ENCODE measurements around the gene MLEC. TPM values are rescaled to one million over a fixed set of nuclear protein-coding genes. Genes with fewer than 3 reads are reported as not detected.

MLEC gene
- total RNA-seq, 2 donors from 2014 or later, result 331 to 500 TPM

DNA sequence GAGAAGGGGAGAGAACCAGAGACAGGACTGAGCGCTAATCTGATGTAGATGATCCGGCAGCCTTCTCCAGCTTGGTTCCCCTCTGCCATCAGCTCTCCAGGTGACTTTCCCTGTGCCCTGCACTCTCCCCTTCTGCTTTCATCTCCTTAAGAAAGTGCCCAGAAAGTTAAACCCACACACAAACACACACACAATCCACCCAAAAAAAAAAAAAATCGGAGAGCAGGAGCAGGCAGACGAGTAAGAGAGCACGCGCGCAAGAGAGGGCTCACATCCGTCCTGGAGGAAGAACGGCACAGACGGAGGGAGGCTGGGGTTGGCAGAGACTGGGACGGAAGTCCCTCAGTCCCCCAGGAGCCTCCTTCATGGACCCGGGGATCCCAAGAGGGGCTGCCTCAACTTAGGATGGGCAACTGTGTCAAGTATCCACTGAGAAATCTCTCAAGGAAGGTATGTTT, 36.7 kb upstream of the MLEC start:
- intact Hi-C loops (cut with DNase I), result loop anchor here (5.0 kb wide), 1 partner anchor 63 kb away; no protein-coding TSS in a partner anchor
- no peaks in the 10 kb centered on the region for H3K4me1 ChIP-seq
- no peak overlapping the region for H3K27ac ChIP-seq
- no peaks in the 10 kb centered on the region for H3K36me3 ChIP-seq
- no peak overlapping the region for H3K4me3 ChIP-seq
- H3K9me3 ChIP-seq, result no peaks in the 10 kb centered on the region
- no peak overlapping the region for H3K9ac ChIP-seq (ENCODE audit: low read depth in 2 of 2, low read length in 2 of 2)
- no peaks in the 10 kb centered on the region for H3K27me3 ChIP-seq
- no peak for DNase-seq
- TF ChIP-seq, protein P1, sequence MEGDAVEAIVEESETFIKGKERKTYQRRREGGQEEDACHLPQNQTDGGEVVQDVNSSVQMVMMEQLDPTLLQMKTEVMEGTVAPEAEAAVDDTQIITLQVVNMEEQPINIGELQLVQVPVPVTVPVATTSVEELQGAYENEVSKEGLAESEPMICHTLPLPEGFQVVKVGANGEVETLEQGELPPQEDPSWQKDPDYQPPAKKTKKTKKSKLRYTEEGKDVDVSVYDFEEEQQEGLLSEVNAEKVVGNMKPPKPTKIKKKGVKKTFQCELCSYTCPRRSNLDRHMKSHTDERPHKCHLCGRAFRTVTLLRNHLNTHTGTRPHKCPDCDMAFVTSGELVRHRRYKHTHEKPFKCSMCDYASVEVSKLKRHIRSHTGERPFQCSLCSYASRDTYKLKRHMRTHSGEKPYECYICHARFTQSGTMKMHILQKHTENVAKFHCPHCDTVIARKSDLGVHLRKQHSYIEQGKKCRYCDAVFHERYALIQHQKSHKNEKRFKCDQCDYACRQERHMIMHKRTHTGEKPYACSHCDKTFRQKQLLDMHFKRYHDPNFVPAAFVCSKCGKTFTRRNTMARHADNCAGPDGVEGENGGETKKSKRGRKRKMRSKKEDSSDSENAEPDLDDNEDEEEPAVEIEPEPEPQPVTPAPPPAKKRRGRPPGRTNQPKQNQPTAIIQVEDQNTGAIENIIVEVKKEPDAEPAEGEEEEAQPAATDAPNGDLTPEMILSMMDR (IDR thresholded peaks at IDR 0.05), result no peak

- Histone ChIP-seq H3K27ac (no peak overlapping the region), H3K9me3 (no peaks in the 10 kb centered on the region), H3K9ac (ENCODE audit: low read depth in 2 of 2, low read length in 2 of 2) (peak overlapping the region in 1 of 2 donors; percentile 23), H3K36me3 (no peaks in the 10 kb centered on the region), H3K4me3 (no peak overlapping the region), H3K27me3 (no peaks in the 10 kb centered on the region), H3K4me1 (no peaks in the 10 kb centered on the region)
- DNase-seq, result no peak
- TF ChIP-seq, protein P1 (IDR thresholded peaks at IDR 0.05), result no peak
- intact Hi-C loops (cut with DNase I), result loop anchor here (5.0 kb wide), 1 partner anchor 65 kb away; no protein-coding TSS in a partner anchor
Observed at GRCh38 chr12:120651821-120652220, 35.1 kb upstream of the MLEC start.

DNA sequence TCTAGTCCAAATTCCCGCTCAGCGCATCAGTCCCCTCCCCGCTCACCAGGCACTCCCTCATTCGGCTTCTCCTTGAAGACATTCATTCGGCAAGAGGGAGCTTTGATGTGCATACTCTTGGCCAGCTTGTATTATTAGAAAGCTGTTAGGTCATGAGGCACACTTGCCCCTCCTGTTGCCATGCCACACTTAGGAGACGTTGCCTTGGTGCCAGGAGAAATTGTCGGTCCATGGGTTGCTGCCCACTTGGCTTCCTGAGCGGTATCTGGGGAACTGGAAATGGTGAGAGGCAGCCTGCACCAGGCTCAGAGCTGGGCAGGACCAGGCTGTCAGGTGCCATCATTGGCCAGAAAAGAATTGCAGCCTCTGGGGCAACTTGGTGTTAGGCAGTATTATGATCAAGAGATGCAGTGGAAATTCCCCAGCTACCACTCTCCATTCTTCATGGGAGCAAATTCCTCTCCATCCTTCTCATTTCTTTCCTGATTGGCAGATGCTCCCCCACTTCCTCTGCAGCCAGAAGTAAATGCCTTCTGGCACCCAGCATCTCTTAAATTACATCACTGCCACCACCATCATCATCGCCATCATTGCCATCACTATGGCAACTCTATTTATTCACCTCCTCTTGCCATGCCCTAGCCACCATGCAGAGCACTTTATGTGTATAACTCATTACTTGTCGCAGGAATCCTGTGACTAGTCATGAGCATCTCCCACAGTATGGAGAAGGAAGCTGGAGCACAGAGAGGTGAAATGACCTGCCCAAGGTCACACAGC, 34.1 kb upstream of the MLEC start:
- TF ChIP-seq, protein P1 (IDR thresholded peaks at IDR 0.05), result no peak
- no peak overlapping the region for H3K4me3 ChIP-seq
- no peak for DNase-seq
- no peaks in the 10 kb centered on the region for H3K4me1 ChIP-seq
- no peak overlapping the region for H3K27ac ChIP-seq
- no peaks in the 10 kb centered on the region for H3K36me3 ChIP-seq
- H3K9ac ChIP-seq (ENCODE audit: low read depth in 2 of 2, low read length in 2 of 2), result no peak overlapping the region
- intact Hi-C loops (cut with DNase I), result loop anchor here (5.0 kb wide), 1 partner anchor 66 kb away; no protein-coding TSS in a partner anchor
- no peaks in the 10 kb centered on the region for H3K27me3 ChIP-seq
- H3K9me3 ChIP-seq, result no peaks in the 10 kb centered on the region

DNA sequence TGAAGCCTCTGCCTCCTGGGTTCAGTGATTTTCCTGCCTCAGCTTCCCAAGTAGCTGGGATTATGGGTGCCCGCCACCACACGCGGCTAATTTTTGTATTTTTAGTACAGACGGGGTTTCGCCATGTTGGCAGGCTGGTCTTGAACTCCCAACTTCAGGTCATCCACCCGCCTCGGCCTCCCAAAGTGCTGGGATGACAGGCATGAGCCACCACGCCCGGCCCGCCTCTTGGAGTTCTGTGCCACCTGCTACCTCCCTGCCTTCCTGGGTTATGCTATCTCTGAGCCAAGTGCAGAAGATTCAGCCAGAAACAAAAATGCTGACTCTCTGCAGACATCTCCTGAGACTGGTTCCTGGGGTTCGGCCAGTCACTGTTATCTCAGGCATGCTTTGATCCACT, 33.3 kb upstream of the MLEC start:
- H3K27ac ChIP-seq, result no peak overlapping the region
- no peak for DNase-seq

GRCh38 chr12:120654656-120655055, 32.3 kb upstream of the MLEC start:
- Histone ChIP-seq H3K9ac (ENCODE audit: low read depth in 2 of 2, low read length in 2 of 2) (no peak overlapping the region), H3K36me3 (no peaks in the 10 kb centered on the region), H3K27ac (no peak overlapping the region), H3K9me3 (no peaks in the 10 kb centered on the region), H3K4me1 (peaks cover 5% of the 10 kb centered on the region), H3K4me3 (no peak overlapping the region), H3K27me3 (no peaks in the 10 kb centered on the region)
- TF ChIP-seq, protein P1 (IDR thresholded peaks at IDR 0.05), result no peak
- intact Hi-C loops (cut with DNase I), result loop anchor here (5.0 kb wide), 1 partner anchor 67 kb away; no protein-coding TSS in a partner anchor
- DNase-seq, result no peak

More for the DNA sequence above, 33.3 kb upstream of the MLEC start:
- no peaks in the 10 kb centered on the region for H3K9me3 ChIP-seq
- H3K4me3 ChIP-seq, result no peak overlapping the region
- TF ChIP-seq, protein P1 (IDR thresholded peaks at IDR 0.05), result no peak
- H3K36me3 ChIP-seq, result no peaks in the 10 kb centered on the region
- no peaks in the 10 kb centered on the region for H3K4me1 ChIP-seq
- intact Hi-C loops (cut with DNase I), result loop anchor here (5.0 kb wide), 1 partner anchor 66 kb away; no protein-coding TSS in a partner anchor
- no peak overlapping the region for H3K9ac ChIP-seq (ENCODE audit: low read depth in 2 of 2, low read length in 2 of 2)
- H3K27me3 ChIP-seq, result no peaks in the 10 kb centered on the region
